ENCODE measurements around the gene DNER.
A peak's percentile ranks its signal among the peaks of the same experiment; 100 is the strongest.
"Not testable (repeated sequence)": the region's sequence is repeated elsewhere in the genome, so short reads cannot be mapped to it uniquely, and the experiment has no call there.

The DNER gene

GRCh38 chr2:229714080-229714735, at the start of gene DNER:
Gene DNER (minus strand): TSS chr2:229714555. CDS start chr2:229714423, 132 bp downstream.
- peak; percentile 21 for DNase-seq

DNA sequence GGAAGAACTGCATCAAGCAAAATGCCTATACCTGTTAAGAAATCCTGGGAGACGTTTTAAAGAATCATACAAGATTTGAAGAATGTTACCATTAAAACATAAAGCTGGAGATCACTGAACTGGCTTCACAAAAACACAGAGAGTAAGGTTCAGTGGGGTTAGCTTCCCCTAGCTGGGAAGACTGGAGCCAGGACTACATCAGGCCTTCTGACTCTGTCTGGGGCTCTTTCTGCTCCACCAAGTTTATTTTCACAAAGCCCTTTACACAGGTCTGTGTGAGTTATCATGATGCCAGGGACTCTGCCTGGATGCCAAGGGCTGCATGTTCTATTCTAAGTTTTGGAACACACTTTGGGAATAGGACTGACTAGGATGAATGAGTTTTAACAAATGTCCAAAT, 47.3 kb upstream of the DNER start:
- no peak for DNase-seq

DNA sequence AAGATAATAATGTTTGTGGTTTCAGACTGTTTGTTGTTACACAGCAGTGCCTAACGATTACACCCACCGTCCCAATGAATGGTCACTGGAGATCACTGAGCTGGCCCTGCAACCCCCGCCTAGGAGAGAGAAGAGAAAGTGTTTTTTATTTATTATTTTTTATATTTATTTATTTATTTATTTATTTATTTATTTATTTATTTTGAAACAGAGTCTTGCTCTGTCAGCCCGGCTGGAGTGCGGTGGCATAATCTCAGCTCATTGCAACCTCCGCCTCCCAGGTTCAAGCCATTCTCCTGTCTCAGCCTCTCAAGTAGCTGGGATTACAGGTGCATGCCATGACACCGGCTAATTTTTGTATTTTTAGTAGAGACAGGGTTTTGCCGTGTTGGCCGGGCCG, 43.1 kb upstream of the DNER start:
- DNase-seq, result not testable (repeated sequence)

- no peak for DNase-seq
These were observed 38.8 kb upstream of the DNER start for GRCh38 chr2:229752970-229753729.

DNA sequence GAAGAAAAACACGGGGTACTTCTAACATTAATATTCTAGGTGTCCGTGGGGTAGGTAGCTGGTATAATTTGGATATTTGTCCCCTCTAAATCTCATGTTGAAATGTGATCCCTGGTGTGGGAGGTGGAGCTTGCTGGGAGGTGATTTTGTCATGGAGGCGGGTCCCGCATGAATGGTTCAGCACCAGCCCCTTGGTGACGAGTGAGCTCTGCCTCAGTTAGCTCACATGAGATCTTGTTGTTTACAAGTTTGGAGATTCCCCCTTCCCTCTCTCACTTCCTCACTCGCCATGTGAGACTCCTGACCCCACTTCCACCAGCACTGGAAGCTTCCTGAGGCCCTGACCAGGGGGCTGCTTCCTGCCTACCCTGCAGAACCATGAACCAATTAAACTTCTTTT, 35.4 kb upstream of the DNER start:
- no peak for DNase-seq

GRCh38 chr2:229748950-229749349, 34.6 kb upstream of the DNER start:
- no peak for DNase-seq

DNA sequence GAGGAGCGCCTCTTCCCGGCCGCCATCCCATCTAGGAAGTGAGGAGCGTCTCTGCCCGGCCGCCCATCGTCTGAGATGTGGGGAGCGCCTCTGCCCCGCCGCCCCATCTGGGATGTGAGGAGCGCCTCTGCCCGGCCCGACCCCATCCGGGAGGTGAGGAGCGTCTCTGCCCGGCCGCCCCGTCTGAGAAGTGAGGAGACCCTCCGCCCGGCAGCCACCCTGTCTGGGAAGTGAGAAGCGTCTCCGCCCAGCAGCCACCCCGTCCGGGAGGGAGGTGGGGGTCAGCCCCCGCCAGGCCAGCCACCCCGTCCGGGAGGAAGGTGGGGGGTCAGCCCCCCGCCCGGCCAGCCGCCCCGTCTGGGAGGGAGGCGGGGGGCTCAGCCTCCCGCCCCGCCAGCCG, 28.3 kb upstream of the DNER start:
- DNase-seq, result not testable (repeated sequence)

DNA sequence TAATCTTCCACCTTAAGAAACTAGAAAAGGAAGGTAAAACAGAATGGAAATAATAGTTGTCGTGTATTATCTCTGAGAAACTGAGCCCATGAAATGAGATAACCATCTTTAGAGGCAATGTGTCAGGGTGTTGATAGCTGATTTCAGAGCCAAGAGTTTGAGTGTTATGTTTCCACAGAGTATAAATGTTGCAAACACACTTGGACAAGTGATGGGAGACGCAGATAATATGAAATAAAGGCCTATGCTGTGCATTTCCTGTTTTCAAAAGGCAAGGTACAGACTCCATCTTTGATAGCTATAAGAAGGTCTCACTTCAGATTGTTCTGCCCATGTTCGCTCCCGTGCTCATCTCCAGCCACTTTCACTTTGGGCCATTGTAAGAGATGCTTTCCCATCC, 25.9 kb upstream of the DNER start:
- DNase-seq, result no peak

DNA sequence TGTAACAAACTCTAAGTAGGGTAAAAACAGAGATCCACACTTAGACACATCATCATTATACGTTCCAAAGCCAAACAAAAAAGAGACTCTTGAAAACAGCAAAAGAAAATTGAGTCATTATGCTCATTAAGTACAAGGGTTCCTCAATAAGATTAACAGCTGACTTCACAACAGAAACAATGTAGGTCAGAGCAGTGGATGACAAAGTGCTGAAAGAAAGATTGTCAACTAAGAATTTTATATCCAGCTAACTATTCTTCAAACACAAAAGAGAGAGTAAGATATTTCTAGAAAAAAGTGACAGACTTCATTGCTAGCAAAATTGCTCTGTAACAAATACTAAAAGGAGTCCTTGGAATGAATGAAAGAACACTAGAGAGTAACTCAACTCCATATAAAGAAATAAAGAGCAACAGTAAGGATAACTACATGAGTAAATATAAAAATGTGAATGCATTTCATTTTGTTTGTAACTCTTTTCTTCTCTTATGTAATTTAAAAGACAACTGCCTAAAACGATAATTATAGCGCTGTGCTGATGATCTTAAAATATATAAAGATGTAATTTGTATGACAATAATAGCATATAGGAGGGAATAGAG, 23.8 kb upstream of the DNER start:
- no peak for DNase-seq

- no peak for DNase-seq
These were observed 20.1 kb upstream of the DNER start for GRCh38 chr2:229734410-229734809.

- DNase-seq, result no peak
These were observed 19.4 kb upstream of the DNER start for GRCh38 chr2:229733611-229734245.

DNA sequence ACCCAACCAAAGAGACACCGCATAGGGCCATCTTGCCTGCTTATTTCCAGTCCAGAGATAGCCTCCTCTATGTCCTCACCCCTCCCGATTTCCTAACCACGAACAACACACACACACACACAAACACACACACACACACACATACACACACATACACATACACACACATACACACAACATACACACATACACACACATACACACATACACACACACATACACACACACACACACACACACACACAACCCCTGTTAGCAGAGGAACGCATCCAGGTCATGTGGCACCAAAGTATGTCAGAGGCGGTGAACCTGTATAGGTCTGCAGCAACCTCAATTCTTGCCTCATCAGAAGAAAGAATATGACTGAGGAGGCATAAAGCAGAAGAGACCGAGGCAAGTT, 18.5 kb upstream of the DNER start:
- no peak for DNase-seq

- DNase-seq, result peak; percentile 71
These were observed 17.6 kb upstream of the DNER start for GRCh38 chr2:229731916-229732315.

DNA sequence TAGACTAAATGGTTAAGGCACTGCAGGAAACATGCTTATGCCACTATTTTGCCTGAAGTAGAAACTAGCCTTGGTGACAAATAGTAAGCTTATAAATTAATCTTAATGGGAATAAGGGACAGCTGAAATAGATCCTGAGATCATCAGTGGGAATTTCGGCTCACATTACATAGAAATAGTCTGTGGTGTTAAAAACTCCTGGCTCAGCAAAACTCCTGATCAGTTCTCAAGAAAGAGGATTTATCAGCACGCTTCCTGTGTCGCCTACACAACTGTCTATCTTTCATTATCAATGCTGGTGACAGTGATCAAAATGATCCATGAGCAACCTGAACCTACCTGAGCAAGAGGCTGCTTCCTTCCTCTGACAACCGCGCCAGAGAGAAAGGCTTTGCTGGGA, 17.0 kb upstream of the DNER start:
- DNase-seq, result no peak

- peak; percentile 23 for DNase-seq
These were observed 14.0 kb upstream of the DNER start for GRCh38 chr2:229728370-229728769.

- DNase-seq, result no peak
These were observed 12.3 kb upstream of the DNER start for GRCh38 chr2:229726643-229727042.

GRCh38 chr2:229725716-229726574, 11.6 kb upstream of the DNER start:
- DNase-seq, result peak; percentile 93

- DNase-seq, result not testable (repeated sequence)
These were observed 8.8 kb upstream of the DNER start for GRCh38 chr2:229723192-229723591.

- no peak for DNase-seq
These were observed 5.7 kb upstream of the DNER start for GRCh38 chr2:229719926-229720647.

- no peak for DNase-seq
These were observed 3.7 kb upstream of the DNER start for GRCh38 chr2:229718057-229718456.

- DNase-seq, result peak; percentile 33
These were observed 1.6 kb upstream of the DNER start for GRCh38 chr2:229715895-229716507.

All from HCEC 1CT (cell line).